Measurements from ENCODE around the gene ABCG4. TPM values are rescaled to one million over a fixed set of nuclear protein-coding genes. Genes with fewer than 3 reads are reported as not detected.
"Not testable (repeated sequence)": the region's sequence is repeated elsewhere in the genome, so short reads cannot be mapped to it uniquely, and the experiment has no call there.

The ABCG4 gene
- total RNA-seq, 1 experiment from 2014 or later: 1.7 TPM

DNA sequence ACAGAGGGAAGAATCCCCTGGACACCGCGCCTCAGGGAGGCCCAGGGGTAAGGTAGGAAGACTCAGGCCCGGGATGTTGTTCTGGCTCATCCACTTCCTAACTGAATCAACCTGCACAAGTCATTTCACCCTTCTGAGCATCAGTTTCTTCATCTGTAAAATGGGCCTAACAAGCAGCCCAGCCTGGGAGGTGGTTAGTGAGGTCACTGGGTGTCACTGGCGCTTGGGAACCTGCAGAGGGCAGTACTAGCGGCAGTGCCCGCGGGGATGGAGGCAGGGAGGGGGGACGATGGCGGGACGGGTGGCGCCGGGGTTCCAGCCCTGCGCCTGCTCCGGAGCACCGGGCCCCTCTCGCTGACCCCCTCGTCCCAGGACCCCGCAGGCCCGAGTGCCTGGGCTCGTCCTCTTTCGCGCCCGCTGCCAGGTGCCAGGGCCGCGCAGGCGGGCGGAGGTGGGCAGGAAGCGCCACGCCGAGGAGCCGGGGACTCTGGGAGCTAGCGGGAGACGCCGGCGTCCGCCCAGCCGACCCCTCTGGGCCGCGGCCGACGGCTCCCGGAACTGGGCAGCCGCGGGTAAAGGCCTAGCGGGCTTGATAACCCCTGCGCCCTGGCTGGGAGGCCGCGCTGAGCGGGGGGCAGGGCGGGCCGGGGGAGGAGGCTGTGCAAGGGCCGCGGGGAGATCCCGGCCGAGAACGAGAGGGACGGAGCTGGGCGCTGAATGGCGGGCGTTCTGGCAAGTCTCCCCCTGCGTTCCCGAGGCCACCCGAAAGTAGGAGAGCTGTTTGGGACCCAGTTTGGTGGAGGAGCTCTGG is 19.8 kb downstream of the ABCG4 start, which contains the start of gene NLRX1:
Gene NLRX1 (plus strand): TSS at position 255 of the 811 bp plus-strand sequence. CDS start 2,679 bp downstream, outside the sequence.
- peak; percentile 84 for DNase-seq (ENCODE audit: low spot score)
- in situ Hi-C loops (cut with HindIII; ENCODE audit: low sequenced_read_pairs): no loop called here

DNA sequence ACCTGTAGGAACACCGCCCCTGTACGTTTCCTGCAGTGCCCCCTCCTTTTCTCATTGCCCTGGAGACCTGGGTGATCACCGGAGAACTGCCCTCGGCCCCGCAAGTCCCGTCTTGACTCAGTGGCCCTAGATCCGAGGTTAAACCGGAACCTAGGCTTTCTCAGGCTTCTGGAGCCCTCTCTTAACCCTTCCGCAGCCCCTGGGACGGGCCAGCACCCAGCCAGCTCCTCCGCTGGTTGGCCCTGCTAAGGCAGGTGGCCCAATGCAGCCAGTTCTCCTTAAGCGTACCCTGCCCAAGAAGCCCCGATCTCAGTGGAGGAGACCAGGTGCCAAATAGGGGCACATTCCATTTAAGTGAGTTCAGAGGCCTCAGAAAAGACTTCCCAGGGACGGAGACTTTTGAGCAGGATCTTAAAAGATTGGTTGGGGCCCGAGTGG is 20.4 kb downstream of the ABCG4 start:
- DNase-seq (ENCODE audit: low spot score): peak; percentile 47
- in situ Hi-C loops (cut with HindIII; ENCODE audit: low sequenced_read_pairs): no loop called here

DNA sequence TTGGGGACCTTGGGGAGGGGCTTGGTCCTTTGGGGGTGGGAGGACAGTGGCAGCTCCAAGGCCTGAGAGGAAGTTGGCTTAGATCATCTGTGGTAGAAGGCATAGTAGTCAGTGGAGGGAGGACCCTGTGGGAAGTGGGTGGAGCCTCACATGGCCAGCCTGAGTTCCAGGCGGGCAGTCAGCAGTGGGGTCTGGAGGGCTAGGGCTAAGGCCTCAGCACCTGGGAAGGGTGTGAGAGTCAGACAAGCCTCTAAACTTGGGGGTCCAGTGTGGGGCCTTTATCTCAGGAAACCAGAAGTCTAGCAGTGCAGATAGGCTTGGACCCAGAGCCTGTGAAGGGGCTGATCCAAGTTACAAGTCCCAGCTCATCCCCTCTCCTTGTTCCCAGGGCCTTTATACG is 23.7 kb downstream of the ABCG4 start:
- in situ Hi-C loops (cut with HindIII; ENCODE audit: low sequenced_read_pairs): no loop called here
- no peak for DNase-seq (ENCODE audit: low spot score)

DNA sequence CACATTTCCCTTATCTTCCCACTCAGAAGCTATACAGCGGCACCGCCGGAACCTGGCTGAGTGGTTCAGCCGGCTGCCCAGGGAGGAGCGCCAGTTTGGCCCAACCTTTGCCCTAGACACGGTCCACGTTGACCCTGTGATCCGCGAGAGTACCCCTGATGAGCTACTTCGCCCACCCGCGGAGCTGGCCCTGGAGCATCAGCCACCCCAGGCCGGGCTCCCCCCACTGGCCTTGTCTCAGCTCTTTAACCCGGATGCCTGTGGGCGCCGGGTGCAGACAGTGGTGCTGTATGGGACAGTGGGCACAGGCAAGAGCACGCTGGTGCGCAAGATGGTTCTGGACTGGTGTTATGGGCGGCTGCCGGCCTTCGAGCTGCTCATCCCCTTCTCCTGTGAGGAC is 24.6 kb downstream of the ABCG4 start:
- in situ Hi-C loops (cut with HindIII; ENCODE audit: low sequenced_read_pairs): no loop called here
- DNase-seq (ENCODE audit: low spot score): no peak

DNA sequence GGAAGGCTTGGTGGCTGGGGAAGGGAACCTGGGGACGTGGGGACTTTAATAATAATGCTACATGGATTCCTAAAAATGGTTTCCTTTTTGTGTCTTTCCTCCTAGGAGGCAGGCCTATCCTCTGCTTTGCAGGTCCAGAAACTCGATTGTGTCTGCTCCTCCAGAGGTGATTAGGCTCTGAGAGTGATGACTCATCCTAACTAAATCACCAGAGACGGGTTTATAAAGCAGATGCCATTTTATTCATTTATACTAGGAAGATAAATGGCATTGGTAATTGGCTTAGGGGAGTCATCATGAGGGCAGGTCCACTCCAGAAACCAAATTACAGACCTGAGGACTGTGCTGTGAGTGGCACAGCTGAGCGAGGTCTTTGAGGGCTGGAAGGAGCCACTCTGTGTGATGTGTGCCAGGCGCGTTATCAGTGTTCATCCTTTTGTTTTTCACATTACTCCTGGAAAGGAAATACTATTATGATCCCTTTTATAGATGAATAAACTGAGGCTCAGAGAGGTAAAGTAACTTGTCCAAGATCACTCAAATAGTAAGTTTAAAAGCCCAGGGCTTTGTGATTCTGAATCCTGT is 26.7 kb downstream of the ABCG4 start:
- in situ Hi-C loops (cut with HindIII; ENCODE audit: low sequenced_read_pairs): no loop called here
- no peak for DNase-seq (ENCODE audit: low spot score)

DNA sequence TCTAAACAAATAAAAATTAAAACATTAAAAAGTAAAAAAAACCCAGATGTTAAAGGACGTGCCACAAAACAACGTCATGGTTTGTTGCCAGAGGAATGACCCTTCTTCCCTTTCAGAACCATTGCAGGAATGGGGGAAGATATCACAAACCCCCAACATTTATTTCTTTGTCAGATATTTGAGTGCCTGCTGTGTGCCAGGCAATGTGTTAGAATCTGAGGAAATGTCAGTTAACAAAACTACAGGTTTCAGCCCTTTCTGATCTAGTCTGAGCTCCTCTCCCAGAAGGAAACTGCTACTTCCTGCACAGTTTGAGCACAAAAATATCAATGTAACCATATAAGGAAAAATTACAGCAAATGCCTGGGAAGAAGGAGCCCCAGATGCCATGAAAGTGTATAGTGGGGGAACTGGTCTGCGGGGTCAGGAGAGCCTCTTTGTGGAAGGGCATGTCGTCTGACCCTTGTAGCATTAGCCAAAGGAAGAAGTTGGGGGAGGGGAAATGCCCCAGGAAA is 29.4 kb downstream of the ABCG4 start:
- in situ Hi-C loops (cut with HindIII; ENCODE audit: low sequenced_read_pairs): no loop called here

DNA sequence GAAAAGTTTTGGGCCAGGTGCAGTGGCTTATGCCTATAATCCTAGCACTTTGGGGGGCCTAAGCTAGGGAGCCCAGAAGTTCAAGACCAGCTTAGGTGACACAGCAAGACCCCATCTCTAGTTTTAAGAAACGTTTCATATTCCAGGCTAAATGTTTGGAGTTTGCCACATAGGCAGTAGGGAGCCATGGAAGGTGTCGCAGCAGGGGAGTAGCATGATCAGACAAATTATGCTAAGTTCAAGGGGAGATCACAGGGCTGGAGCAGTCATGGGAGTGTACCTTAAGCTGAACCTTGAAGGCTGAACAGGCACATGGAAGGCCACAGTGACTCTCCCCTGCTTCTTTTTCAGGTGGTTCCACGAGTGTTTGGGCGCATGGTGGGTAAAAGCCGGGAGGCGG is 30.5 kb downstream of the ABCG4 start:
- no peak for DNase-seq (ENCODE audit: low spot score)
- in situ Hi-C loops (cut with HindIII; ENCODE audit: low sequenced_read_pairs): no loop called here

More for the DNA sequence above, 29.4 kb downstream of the ABCG4 start:
- no peak for DNase-seq (ENCODE audit: low spot score)

DNA sequence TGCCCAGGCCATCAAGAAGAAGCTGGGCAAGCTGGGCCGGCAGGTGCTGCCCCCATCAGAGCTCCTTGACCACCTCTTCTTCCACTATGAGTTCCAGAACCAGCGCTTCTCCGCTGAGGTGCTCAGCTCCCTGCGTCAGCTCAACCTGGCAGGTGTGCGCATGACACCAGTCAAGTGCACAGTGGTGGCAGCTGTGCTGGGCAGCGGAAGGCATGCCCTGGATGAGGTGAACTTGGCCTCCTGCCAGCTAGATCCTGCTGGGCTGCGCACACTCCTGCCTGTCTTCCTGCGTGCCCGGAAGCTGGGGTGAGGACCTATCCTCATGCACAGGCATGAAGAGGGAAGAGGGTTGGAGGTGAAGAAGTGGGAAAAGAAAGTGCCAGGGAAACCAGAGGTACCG is 31.1 kb downstream of the ABCG4 start:
- in situ Hi-C loops (cut with HindIII; ENCODE audit: low sequenced_read_pairs): no loop called here

DNA sequence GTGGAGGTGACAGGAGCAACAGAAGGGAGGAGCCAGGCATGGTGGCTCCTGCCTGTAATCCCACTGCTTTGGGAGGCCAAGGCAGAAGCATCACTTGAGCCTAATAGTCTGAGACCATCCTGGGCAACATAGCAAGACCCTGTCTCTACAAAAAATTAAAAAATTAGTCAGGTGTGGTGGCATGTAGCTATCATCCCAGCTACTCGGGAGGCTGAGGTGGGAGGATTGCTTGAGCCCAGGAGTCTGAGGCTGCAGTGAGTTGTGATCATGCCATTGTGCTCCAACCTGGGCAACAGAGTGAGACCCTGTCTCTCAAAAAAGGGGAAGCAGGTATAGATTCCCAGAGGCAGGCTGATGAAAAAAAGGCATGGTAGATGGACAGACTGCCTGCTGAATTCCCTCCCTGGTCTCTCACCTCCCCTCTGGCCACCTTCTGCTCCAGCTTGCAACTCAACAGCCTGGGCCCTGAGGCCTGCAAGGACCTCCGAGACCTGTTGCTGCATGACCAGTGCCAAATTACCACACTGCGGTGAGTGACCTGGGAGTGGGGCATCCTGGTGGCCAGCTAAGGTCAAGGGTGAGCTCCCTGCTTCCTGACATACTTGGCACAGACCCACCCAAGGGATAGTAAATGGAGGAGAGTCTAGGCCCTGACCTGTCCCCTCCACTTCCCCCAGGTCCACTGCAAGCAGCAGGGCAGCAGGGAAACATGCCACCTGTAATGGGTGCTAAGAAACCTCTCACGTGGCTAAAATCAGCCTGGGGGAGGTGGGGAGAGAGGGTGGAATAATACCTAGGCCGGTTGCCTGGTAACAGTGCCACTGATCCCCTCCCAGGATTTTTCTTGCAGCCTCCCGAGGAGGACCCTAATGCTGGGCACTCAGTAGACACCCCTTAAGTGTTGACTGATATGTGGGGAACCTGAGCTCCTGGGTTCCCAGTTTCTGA is 32.2 kb downstream of the ABCG4 start:
- in situ Hi-C loops (cut with HindIII; ENCODE audit: low sequenced_read_pairs): no loop called here
- DNase-seq (ENCODE audit: low spot score): no peak

More for the DNA sequence above, 31.1 kb downstream of the ABCG4 start:
- DNase-seq (ENCODE audit: low spot score): no peak

DNA sequence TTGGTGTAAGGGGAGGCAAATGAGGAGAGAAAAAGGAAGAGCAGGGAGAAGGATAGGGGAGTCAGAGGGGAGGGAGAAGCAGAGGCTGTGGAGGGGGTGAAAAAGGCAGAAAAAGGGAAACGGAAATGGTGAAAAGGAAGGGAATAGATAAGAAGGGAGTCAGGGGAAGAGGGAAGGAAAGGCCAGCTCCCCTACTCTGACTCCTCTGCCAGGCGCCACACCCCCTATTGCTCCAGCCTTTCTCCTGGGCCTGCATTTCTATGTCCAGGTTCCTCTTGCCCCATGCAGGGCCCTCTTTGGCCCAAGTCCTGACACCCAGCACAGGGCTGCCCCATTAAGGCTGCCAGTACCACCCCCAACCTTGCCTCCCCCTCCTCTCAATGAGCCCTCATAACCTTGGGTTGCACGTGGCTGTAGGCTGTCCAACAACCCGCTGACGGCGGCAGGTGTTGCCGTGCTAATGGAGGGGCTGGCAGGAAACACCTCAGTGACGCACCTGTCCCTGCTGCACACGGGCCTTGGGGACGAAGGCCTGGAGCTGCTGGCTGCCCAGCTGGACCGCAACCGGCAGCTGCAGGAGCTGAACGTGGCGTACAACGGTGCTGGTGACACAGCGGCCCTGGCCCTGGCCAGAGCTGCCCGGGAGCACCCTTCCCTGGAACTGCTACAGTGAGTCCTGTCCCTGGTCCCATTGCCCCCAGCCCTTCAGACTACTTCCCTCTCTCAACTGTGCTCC is 33.0 kb downstream of the ABCG4 start:
- DNase-seq (ENCODE audit: low spot score): no peak
- in situ Hi-C loops (cut with HindIII; ENCODE audit: low sequenced_read_pairs): no loop called here

DNA sequence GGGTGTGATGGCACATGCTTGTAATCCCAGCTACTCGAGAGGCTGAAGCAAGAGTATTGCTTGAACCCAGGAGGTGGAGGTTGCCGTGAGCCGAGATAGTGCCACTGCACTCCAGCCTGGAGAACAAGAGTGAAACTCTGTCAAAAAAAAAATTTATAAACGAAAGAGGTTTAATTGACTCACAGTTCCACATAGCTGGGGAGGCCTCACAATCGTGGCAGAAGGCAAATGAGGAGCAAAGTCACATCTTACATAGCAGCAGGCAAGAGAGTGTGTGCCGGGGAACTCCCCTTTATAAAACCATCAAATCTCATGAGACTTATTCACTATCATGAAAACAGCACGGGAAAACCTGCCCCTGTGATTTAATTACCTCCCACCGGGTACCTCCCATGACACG is 35.5 kb downstream of the ABCG4 start:
- in situ Hi-C loops (cut with HindIII; ENCODE audit: low sequenced_read_pairs); DNase-seq (ENCODE audit: low spot score): not testable (repeated sequence)

DNA sequence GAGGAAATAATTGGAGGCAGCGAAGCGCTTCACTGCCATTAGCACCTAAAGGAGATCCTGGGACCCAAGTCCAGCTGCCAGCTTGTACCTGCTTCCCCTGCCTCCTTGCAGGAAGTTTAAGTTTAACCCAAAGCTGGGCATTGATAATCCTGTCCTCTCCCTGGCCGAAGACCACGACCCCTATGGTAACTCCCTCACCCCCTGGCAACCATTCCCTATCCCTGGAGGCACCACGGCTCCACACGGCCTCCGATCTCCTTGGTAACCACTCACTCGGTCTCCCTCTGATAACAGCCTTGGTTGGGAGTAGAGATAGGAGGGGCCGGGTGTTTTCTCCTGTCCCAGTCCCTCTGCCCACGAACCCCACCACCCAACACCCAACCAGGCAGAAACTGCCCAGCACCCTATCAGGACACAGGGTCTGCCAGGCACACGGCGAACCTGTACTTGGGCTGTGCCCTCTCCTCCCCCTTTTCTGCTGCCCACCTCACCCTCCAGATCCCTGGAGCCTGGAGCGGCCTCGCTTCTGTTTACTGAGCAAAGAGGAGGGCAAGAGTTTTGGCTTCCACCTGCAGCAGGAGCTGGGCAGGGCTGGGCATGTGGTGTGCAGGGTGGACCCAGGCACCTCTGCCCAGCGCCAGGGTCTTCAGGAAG is 37.3 kb downstream of the ABCG4 start:
- in situ Hi-C loops (cut with HindIII; ENCODE audit: low sequenced_read_pairs): no loop called here
- no peak for DNase-seq (ENCODE audit: low spot score)

DNA sequence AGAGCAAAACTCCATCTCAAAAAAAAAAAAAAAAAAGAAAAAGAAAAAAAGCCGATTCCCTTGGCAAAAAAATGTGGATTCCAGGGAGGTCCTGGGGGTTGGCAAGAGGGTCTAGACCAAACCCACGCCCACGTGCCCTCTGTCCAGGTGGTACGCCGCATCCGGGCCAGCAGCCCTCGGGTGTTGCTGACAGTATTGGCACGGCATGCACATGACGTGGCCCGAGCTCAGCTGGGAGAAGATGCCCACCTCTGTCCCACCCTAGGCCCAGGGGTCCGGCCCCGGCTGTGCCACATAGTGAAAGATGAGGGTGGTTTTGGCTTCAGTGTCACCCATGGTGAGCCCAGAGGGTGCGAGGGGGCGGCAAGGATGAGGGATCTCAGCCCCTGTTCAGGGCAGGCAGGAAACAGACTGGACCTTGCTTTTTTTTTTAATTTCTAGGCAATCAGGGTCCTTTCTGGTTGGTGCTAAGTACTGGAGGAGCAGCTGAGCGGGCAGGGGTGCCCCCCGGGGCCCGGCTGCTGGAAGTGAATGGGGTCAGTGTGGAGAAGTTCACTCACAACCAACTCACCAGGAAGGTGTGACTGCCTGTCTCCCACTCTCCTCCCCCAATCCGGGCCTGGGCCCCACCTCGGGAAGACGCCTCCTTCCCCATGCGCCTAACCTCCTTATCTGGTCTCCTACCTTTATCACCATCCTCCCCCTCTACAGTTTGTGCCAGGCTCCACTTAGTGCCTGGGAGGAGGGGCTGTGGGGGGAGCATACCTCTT is 38.5 kb downstream of the ABCG4 start:
- no peak for DNase-seq (ENCODE audit: low spot score)
- in situ Hi-C loops (cut with HindIII; ENCODE audit: low sequenced_read_pairs): no loop called here

DNA sequence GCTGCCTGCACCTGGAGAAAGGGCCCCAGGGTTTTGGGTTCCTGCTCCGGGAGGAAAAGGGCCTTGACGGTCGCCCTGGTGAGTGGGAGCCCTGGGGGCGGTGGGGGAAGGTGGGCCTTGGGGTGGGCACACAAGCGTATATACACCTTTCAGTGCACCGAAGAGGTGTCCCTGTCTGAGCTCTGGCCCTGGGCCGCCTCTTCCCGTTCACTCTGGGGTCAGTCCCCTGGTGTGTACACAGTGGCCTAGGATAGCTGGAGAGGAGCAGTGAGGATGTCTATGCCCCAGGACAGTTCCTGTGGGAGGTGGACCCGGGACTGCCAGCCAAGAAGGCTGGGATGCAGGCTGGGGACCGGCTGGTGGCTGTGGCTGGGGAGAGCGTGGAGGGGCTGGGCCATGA is 39.2 kb downstream of the ABCG4 start:
- no peak for DNase-seq (ENCODE audit: low spot score)
- in situ Hi-C loops (cut with HindIII; ENCODE audit: low sequenced_read_pairs): no loop called here

DNA sequence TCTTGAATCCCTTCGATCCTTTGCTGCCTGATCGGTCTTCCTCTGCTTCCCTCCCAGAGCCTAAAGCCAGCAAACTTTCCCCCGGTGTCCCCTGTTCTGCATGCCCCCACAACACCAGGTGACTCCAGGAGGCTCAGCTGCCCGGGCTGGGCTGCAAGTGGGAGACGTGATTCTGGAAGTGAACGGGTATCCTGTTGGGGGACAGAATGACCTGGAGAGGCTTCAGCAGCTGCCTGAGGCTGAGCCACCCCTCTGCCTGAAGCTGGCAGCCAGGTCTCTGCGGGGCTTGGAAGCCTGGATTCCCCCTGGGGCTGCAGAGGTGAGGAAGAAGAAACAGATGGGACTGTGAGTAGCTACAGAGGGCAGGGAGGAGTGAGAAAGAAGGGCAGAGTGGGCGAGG is 40.0 kb downstream of the ABCG4 start:
- in situ Hi-C loops (cut with HindIII; ENCODE audit: low sequenced_read_pairs): no loop called here
- no peak for DNase-seq (ENCODE audit: low spot score)

DNA sequence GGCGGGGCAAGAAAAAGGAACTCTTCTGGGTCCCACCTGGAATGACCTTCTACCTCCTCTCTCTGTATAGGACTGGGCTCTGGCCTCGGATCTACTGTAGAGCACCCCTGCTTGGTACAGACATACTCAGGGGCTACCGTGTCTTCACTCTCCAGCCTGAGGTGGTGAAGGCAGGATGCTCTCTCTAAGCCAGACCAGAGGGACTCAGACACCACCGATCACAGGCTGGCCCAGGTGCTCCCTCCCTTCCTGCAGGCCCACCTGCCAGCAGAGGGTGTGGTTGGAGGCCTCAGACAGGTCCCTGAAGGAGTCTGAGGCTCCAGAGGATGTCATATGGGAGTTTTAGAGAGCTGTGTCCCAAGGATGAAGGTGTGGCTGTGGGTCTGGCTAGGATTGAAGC is 40.5 kb downstream of the ABCG4 start:
- DNase-seq (ENCODE audit: low spot score): no peak
- in situ Hi-C loops (cut with HindIII; ENCODE audit: low sequenced_read_pairs): no loop called here

DNA sequence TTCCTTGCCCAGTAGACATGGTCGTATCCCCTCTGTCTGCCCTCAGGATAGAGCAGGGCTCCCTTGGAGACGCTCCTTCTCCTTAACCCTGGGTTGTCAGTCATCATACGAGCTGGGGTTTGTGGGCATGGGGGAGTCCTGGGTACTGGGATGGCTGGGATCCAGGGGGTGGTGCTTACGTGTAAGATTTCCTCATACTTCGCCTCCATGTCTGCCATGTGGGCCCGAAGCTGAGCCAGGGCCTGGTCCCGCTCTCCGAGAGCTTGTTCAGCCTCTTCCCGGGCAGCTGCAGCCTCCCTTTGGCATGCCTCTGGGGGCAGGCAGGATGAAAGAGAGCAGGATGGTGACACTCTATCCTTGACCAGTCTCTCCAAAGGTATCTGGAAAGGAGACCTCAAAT is 41.7 kb downstream of the ABCG4 start:
- in situ Hi-C loops (cut with HindIII; ENCODE audit: low sequenced_read_pairs): no loop called here
- DNase-seq (ENCODE audit: low spot score): no peak

DNA sequence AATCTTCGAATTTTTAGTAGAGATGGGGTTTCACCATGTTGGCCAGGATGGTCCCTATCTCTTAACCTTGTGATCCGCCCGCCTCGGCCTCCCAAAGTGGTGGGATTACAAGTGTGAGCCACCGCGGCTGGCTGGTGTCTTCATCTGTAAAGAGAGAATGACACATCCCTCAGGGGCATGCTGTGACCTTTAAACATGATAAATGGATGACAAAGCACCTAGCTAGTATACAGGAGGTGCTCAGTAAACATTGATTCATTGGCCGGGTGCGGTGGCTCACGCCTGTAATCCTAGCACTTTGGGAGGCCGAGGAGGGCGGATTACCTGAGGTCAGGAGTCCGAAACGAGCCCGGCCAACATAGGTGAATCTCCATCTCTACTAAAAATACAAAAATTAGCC is 42.4 kb downstream of the ABCG4 start:
- DNase-seq (ENCODE audit: low spot score); in situ Hi-C loops (cut with HindIII; ENCODE audit: low sequenced_read_pairs): not testable (repeated sequence)
